ENCODE results near the gene PCMTD2. TPM values are rescaled to one million over a fixed set of nuclear protein-coding genes. Genes with fewer than 3 reads are reported as not detected.

The PCMTD2 gene
- total and polyA plus RNA-seq, 8 donors = 11.8 to 36.8 (median 24.0) TPM

GRCh38 chr20:64269604-64270411 is 14.3 kb downstream of the PCMTD2 start:
- FAIRE-seq (no peak), DNase-seq (peak in 1 of 6 donors; percentile 45), ATAC-seq (no peak)
- H3K9me3 ChIP-seq = no peaks in the 10 kb centered on the region
- H3K27me3 ChIP-seq = no peaks in the 10 kb centered on the region
- no peaks in the 10 kb centered on the region for H3K4me1 ChIP-seq
- no peak overlapping the region for H3K4me3 ChIP-seq
- H3K27ac ChIP-seq = no peak overlapping the region
- WGBS, 2 donors = 95% methylated on average over 53 of the region's 53 CpGs
- peaks cover 0 to 7% (median 4%) of the 10 kb centered on the region in 3 donors for H3K36me3 ChIP-seq
- TF ChIP-seq, protein P1, sequence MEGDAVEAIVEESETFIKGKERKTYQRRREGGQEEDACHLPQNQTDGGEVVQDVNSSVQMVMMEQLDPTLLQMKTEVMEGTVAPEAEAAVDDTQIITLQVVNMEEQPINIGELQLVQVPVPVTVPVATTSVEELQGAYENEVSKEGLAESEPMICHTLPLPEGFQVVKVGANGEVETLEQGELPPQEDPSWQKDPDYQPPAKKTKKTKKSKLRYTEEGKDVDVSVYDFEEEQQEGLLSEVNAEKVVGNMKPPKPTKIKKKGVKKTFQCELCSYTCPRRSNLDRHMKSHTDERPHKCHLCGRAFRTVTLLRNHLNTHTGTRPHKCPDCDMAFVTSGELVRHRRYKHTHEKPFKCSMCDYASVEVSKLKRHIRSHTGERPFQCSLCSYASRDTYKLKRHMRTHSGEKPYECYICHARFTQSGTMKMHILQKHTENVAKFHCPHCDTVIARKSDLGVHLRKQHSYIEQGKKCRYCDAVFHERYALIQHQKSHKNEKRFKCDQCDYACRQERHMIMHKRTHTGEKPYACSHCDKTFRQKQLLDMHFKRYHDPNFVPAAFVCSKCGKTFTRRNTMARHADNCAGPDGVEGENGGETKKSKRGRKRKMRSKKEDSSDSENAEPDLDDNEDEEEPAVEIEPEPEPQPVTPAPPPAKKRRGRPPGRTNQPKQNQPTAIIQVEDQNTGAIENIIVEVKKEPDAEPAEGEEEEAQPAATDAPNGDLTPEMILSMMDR (IDR thresholded peaks at IDR 0.05) = no peak
- intact Hi-C loops (cut with DNase I) = no loop called here

GRCh38 chr20:64271636-64272035 is 16.1 kb downstream of the PCMTD2 start:
- 94 to 95% methylated on average over 11 of the region's 11 CpGs for WGBS, 2 donors
- no peak overlapping the region for H3K4me3 ChIP-seq
- peaks cover 0 to 2% (median 0%) of the 10 kb centered on the region in 3 donors for H3K4me1 ChIP-seq
- H3K27ac ChIP-seq = no peak overlapping the region
- intact Hi-C loops (cut with DNase I) = no loop called here
- H3K36me3 ChIP-seq = peaks cover 0 to 7% (median 4%) of the 10 kb centered on the region in 3 donors
- H3K27me3 ChIP-seq = no peaks in the 10 kb centered on the region
- no peak for FAIRE-seq
- TF ChIP-seq, protein P1 (IDR thresholded peaks at IDR 0.05) = no peak
- DNase-seq = no peak
- no peaks in the 10 kb centered on the region for H3K9me3 ChIP-seq
- ATAC-seq = no peak

- no peaks in the 10 kb centered on the region for H3K9me3 ChIP-seq
- peaks cover 0 to 4% (median 3%) of the 10 kb centered on the region in 3 donors for H3K36me3 ChIP-seq
- intact Hi-C loops (cut with DNase I) = no loop called here
- FAIRE-seq = no peak
- WGBS, 2 donors = 88 to 89% methylated on average over 19 of the region's 19 CpGs
- H3K27me3 ChIP-seq = no peaks in the 10 kb centered on the region
- peaks cover 0 to 2% (median 0%) of the 10 kb centered on the region in 3 donors for H3K4me1 ChIP-seq
- TF ChIP-seq, protein P1 (IDR thresholded peaks at IDR 0.05) = no peak
- DNase-seq = no peak
- no peak for ATAC-seq
- no peak overlapping the region for H3K27ac ChIP-seq
- no peak overlapping the region for H3K4me3 ChIP-seq
Observed at GRCh38 chr20:64273109-64273508, 17.6 kb downstream of the PCMTD2 start.

- WGBS, 2 donors = 92% methylated on average over 7 of the region's 7 CpGs
- Histone ChIP-seq H3K27me3 (no peaks in the 10 kb centered on the region), H3K27ac (no peak overlapping the region), H3K4me3 (no peak overlapping the region), H3K36me3 (no peaks in the 10 kb centered on the region), H3K4me1 (peaks cover 0 to 2% (median 0%) of the 10 kb centered on the region in 3 donors), H3K9me3 (no peaks in the 10 kb centered on the region)
- no peak for DNase-seq
- no peak for ATAC-seq
- FAIRE-seq = no peak
- TF ChIP-seq, protein P1 (IDR thresholded peaks at IDR 0.05) = no peak
- intact Hi-C loops (cut with DNase I) = no loop called here
Observed at GRCh38 chr20:64276817-64277216, 21.3 kb downstream of the PCMTD2 start.

Data from pancreas (tissue), 10 donors.